SK-N-MC (cell line): ENCODE data around the gene ACTG1.
A peak's percentile ranks its signal among the peaks of the same experiment; 100 is the strongest.
"Not testable (repeated sequence)": the region's sequence is repeated elsewhere in the genome, so short reads cannot be mapped to it uniquely, and the experiment has no call there.

Experiments used
- DNase-seq: peaks from one replicate; pipeline ENCODE4 v3.0.0-alpha.2; 2011; ENCODE audit warnings: low read depth, low spot score
- H3K27ac ChIP-seq: fragments of 200-600 bp; sonication (generic); 2 replicates; pipeline ENCODE4 v1.5.1; 2016; ENCODE audit warnings: mixed run types
- H3K36me3 ChIP-seq: fragments of 200-600 bp; sonication (generic); 2 replicates; pipeline ENCODE4 v1.6.1; 2017; ENCODE audit warnings: antibody characterized with exemption, low read length, mixed read lengths; ENCODE audit not compliant: insufficient read depth
- H3K4me3 ChIP-seq: fragments of 200-600 bp; sonication (generic); 2 replicates; pipeline ENCODE4 v1.5.1; 2016
- H3K9ac ChIP-seq: fragments of 200-600 bp; sonication (generic); 2 replicates; pipeline ENCODE4 v1.8.0; 2017; ENCODE audit warnings: mixed run types, mixed read lengths; ENCODE audit not compliant: insufficient read length
- H3K9me3 ChIP-seq: fragments of 200-600 bp; sonication (generic); 2 replicates; pipeline ENCODE4 v1.6.1; 2017; ENCODE audit warnings: low read depth, mild to moderate bottlenecking, antibody characterized with exemption, low read length, moderate library complexity, mixed read lengths
- EZH2 ChIP-seq: fragments of 200-600 bp; sonication (generic); IDR thresholded peaks from one replicate; pipeline ENCODE4 v1.6.1; 2017; ENCODE audit warnings: antibody characterized with exemption
- FOXP2 ChIP-seq: optimal IDR thresholded peaks from 2 replicates; pipeline ENCODE3; 2011; ENCODE audit warnings: mild to moderate bottlenecking, moderate library complexity; ENCODE audit not compliant: insufficient read depth; ENCODE audit errors: extremely low read length, control extremely low read depth
- POLR2AphosphoS5 ChIP-seq: IDR thresholded peaks from 2 replicates; pipeline ENCODE4 v1.6.1; 2012; ENCODE audit warnings: mild to moderate bottlenecking, low read depth, low read length, borderline replicate concordance

The ACTG1 gene

GRCh38 chr17:81535480-81536298, 23.1 kb upstream of the ACTG1 start:
- TF ChIP-seq POLR2AphosphoS5 (no peak), EZH2 (no peak), FOXP2 (no peak)
- no peak for DNase-seq
- Histone ChIP-seq H3K4me3 (no peak overlapping the region), H3K9me3 (no peaks in the 10 kb centered on the region), H3K27ac (no peak overlapping the region), H3K36me3 (no peaks in the 10 kb centered on the region), H3K9ac (no peak overlapping the region)

GRCh38 chr17:81535007-81535328, 22.4 kb upstream of the ACTG1 start:
- no peak overlapping the region for H3K27ac ChIP-seq
- TF ChIP-seq POLR2AphosphoS5 = no peak
- TF ChIP-seq FOXP2 = no peak
- TF ChIP-seq EZH2 = no peak
- H3K36me3 ChIP-seq = no peaks in the 10 kb centered on the region
- no peak overlapping the region for H3K4me3 ChIP-seq
- H3K9me3 ChIP-seq = no peaks in the 10 kb centered on the region
- DNase-seq = no peak
- H3K9ac ChIP-seq = no peak overlapping the region

- no peak for DNase-seq
Measured at GRCh38 chr17:81534157-81535006, 21.8 kb upstream of the ACTG1 start.

GRCh38 chr17:81533339-81534141, 20.9 kb upstream of the ACTG1 start:
- DNase-seq = no peak
- Histone ChIP-seq H3K36me3 (no peaks in the 10 kb centered on the region), H3K4me3 (no peak overlapping the region), H3K9me3 (no peaks in the 10 kb centered on the region), H3K27ac (no peak overlapping the region), H3K9ac (no peak overlapping the region)
- TF ChIP-seq POLR2AphosphoS5 (no peak), EZH2 (no peak), FOXP2 (no peak)

More at GRCh38 chr17:81534157-81535006, 21.8 kb upstream of the ACTG1 start:
- TF ChIP-seq FOXP2 (no peak), EZH2 (no peak), POLR2AphosphoS5 (peak; percentile 7; the same call in 1 of the 2 replicates)
- Histone ChIP-seq H3K4me3 (no peak overlapping the region), H3K9ac (no peak overlapping the region), H3K27ac (no peak overlapping the region), H3K9me3 (no peaks in the 10 kb centered on the region), H3K36me3 (no peaks in the 10 kb centered on the region)

GRCh38 chr17:81532490-81533287, 20.1 kb upstream of the ACTG1 start:
- Histone ChIP-seq H3K36me3 (no peaks in the 10 kb centered on the region), H3K9ac (no peak overlapping the region), H3K27ac (no peak overlapping the region), H3K4me3 (no peak overlapping the region), H3K9me3 (no peaks in the 10 kb centered on the region)
- TF ChIP-seq EZH2 = no peak
- no peak for TF ChIP-seq FOXP2
- TF ChIP-seq POLR2AphosphoS5 = no peak
- DNase-seq = no peak

- H3K4me3 ChIP-seq, H3K9ac ChIP-seq, DNase-seq, H3K36me3 ChIP-seq, H3K27ac ChIP-seq, H3K9me3 ChIP-seq: not testable (repeated sequence)
Measured at GRCh38 chr17:81531998-81532404, 19.4 kb upstream of the ACTG1 start.

GRCh38 chr17:81531013-81531412, 18.4 kb upstream of the ACTG1 start:
- H3K4me3 ChIP-seq, H3K9me3 ChIP-seq, H3K27ac ChIP-seq, H3K36me3 ChIP-seq, H3K9ac ChIP-seq, DNase-seq: not testable (repeated sequence)

GRCh38 chr17:81529437-81529803, 16.8 kb upstream of the ACTG1 start:
- no peaks in the 10 kb centered on the region for H3K36me3 ChIP-seq
- no peak overlapping the region for H3K4me3 ChIP-seq
- no peak overlapping the region for H3K27ac ChIP-seq
- H3K9ac ChIP-seq = no peak overlapping the region
- H3K9me3 ChIP-seq = no peaks in the 10 kb centered on the region
- TF ChIP-seq POLR2AphosphoS5 = no peak
- no peak for TF ChIP-seq FOXP2
- no peak for TF ChIP-seq EZH2
- DNase-seq = no peak
